H4 (cell line): ENCODE data around the gene FMNL3. TPM values are rescaled to one million over a fixed set of nuclear protein-coding genes. Genes with fewer than 3 reads are reported as not detected.
"Not testable (repeated sequence)": the region's sequence is repeated elsewhere in the genome, so short reads cannot be mapped to it uniquely, and the experiment has no call there.

Source experiments
- DNase-seq: peaks from one replicate; pipeline ENCODE4 v3.0.0-alpha.2; 2015; ENCODE audit warnings: low spot score
- total RNA-seq: library from RNA; depleted of rRNA; stranded (reverse); fragments of >200 nt; shearing (Covaris generic); gene quantifications from 2 replicates; pipeline ENCODE4 v1.2.3, GENCODE V29; 2014; rRNA removed

Gene FMNL3
- total RNA-seq, 1 experiment from 2014 or later: 10.6 TPM

- DNase-seq: not testable (repeated sequence)
Observed at GRCh38 chr12:49605539-49605938, 101.7 kb downstream of the FMNL3 start, which contains the start of gene FAM186B. FAM186B (minus strand) TSS chr12:49605639; CDS start chr12:49605477, 162 bp downstream.

- no peak for DNase-seq
Observed at GRCh38 chr12:49604856-49605255, 102.3 kb downstream of the FMNL3 start.

GRCh38 chr12:49603721-49604120 is 103.5 kb downstream of the FMNL3 start:
- DNase-seq: no peak

GRCh38 chr12:49599961-49600360 is 107.2 kb downstream of the FMNL3 start:
- no peak for DNase-seq

- DNase-seq: no peak
Observed at GRCh38 chr12:49598527-49598926, 108.7 kb downstream of the FMNL3 start.

GRCh38 chr12:49588721-49589516 is 118.3 kb downstream of the FMNL3 start:
- no peak for DNase-seq

- DNase-seq: no peak
Observed at GRCh38 chr12:49588281-49588680, 118.9 kb downstream of the FMNL3 start.

GRCh38 chr12:49587174-49587908 is 119.9 kb downstream of the FMNL3 start:
- DNase-seq: no peak

Other genes with a start within 250 kb of the FMNL3 start
- gene KCNH3, start 168.4 kb downstream of the FMNL3 start, total RNA-seq: 0.70 and 1.6 TPM in 2 replicates
- 71.7 and 77.8 TPM in 2 replicates for gene MCRS1, start 139.3 kb downstream of the FMNL3 start, total RNA-seq
- 0.39 and 3.8 TPM in 2 replicates for gene FAM186B, start 101.8 kb downstream of the FMNL3 start, total RNA-seq
- 5.8 and 9.8 TPM in 2 replicates for gene PRPF40B, start 83.8 kb downstream of the FMNL3 start, total RNA-seq
- 554 and 683 TPM in 2 replicates for gene TMBIM6, start 34.2 kb upstream of the FMNL3 start, total RNA-seq
- gene NCKAP5L, start 121.0 kb upstream of the FMNL3 start, total RNA-seq: 4.9 and 8.9 TPM in 2 replicates
- 4.9 and 6.4 TPM in 2 replicates for gene BCDIN3D, start 135.7 kb upstream of the FMNL3 start, total RNA-seq
- gene FAIM2, start 196.5 kb upstream of the FMNL3 start, total RNA-seq: 0.58 TPM in 1 of 2 replicates, not detected in the other
- not detected in 2 replicates for gene AQP2, start 243.3 kb upstream of the FMNL3 start, total RNA-seq